Measurements from ENCODE around the gene PGS1.

DNA sequence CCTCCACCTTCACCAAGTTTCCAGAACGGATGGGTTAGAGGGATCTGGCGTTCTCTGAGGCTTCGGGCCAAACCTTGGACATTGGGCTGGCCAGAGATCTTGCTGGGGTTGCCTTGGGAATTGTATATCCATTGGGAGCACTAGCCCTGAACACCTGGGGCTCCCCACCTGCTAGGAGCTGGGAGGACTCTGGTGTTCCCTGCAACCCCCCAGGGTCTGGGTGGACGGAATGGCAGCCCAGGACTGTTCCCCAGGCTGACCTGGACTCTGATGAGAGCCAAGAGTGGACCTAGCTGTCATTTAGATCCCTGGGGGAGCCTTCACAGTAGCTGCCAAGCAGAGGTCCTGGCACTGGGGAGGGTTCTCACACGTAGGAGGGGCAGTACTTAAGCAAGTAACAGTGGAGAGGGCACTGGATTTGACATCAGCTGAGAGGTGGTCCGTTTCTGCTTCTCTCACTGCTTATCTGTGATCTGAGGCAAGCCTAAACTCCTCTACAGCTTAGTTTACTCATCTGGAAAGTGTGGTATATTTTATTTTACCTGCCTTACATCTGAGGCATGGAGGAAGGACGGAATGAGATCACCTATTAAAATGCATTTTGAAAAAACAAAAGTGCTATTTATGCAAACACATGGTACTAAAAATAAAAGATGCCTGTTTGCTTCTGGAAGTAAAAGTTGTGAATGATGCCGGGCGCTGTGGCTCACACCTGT, 30.2 kb upstream of the PGS1 start:
- no peak for TF ChIP-seq EZH2phosphoT487 (IDR thresholded peaks at IDR 0.05; ENCODE audit: borderline replicate concordance, low read depth, low read length)
- TF ChIP-seq, protein P1, sequence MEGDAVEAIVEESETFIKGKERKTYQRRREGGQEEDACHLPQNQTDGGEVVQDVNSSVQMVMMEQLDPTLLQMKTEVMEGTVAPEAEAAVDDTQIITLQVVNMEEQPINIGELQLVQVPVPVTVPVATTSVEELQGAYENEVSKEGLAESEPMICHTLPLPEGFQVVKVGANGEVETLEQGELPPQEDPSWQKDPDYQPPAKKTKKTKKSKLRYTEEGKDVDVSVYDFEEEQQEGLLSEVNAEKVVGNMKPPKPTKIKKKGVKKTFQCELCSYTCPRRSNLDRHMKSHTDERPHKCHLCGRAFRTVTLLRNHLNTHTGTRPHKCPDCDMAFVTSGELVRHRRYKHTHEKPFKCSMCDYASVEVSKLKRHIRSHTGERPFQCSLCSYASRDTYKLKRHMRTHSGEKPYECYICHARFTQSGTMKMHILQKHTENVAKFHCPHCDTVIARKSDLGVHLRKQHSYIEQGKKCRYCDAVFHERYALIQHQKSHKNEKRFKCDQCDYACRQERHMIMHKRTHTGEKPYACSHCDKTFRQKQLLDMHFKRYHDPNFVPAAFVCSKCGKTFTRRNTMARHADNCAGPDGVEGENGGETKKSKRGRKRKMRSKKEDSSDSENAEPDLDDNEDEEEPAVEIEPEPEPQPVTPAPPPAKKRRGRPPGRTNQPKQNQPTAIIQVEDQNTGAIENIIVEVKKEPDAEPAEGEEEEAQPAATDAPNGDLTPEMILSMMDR (conservative IDR thresholded peaks at IDR 0.05; ENCODE audit: low read length): no peak
